Mesothelial cell of epicardium (in vitro differentiated cells): ENCODE data around the gene SYNE2. TPM values are rescaled to one million over a fixed set of nuclear protein-coding genes. Genes with fewer than 3 reads are reported as not detected.
A peak's percentile ranks its signal among the peaks of the same experiment; 100 is the strongest.
"Not testable (repeated sequence)": the region's sequence is repeated elsewhere in the genome, so short reads cannot be mapped to it uniquely, and the experiment has no call there.

Experiments used
- DNase-seq, 2 experiments: peaks; one replicate each; pipeline ENCODE4 v3.0.0; 2021; ENCODE audit warnings: low spot score in 2 of 2; ENCODE audit not compliant: unreplicated experiment in 2 of 2
- H3K27ac Mint-ChIP-seq: 2 replicates; pipeline ENCODE4 v1.8.0; 2021; ENCODE audit warnings: mixed read lengths
- H3K27me3 Mint-ChIP-seq: 2 replicates; pipeline ENCODE4 v1.8.0; 2021; ENCODE audit warnings: low read depth, mixed read lengths
- H3K36me3 Mint-ChIP-seq: 2 replicates; pipeline ENCODE4 v1.8.0; 2021; ENCODE audit warnings: mixed read lengths
- H3K4me1 Mint-ChIP-seq: 2 replicates; pipeline ENCODE4 v1.8.0; 2021; ENCODE audit warnings: mixed read lengths
- H3K4me3 Mint-ChIP-seq: 2 replicates; pipeline ENCODE4 v1.8.0; 2021; ENCODE audit warnings: mild to moderate bottlenecking, moderate library complexity, mixed read lengths
- H3K9me3 Mint-ChIP-seq: 2 replicates; pipeline ENCODE4 v1.8.0; 2021; ENCODE audit warnings: mixed read lengths
- CTCF ChIP-seq: fragments of 200-600 bp; sonication (generic); IDR thresholded peaks from one replicate; pipeline ENCODE4 v1.5.0; 2021; ENCODE audit warnings: antibody characterized with exemption; ENCODE audit not compliant: unreplicated experiment
- total RNA-seq: library from RNA; stranded (reverse); gene quantifications from 3 replicates; pipeline ENCODE4 v1.2.1, GENCODE V29; 2021

The SYNE2 gene
- total RNA-seq, 1 donor from 2014 or later, result 87.1 TPM

DNA sequence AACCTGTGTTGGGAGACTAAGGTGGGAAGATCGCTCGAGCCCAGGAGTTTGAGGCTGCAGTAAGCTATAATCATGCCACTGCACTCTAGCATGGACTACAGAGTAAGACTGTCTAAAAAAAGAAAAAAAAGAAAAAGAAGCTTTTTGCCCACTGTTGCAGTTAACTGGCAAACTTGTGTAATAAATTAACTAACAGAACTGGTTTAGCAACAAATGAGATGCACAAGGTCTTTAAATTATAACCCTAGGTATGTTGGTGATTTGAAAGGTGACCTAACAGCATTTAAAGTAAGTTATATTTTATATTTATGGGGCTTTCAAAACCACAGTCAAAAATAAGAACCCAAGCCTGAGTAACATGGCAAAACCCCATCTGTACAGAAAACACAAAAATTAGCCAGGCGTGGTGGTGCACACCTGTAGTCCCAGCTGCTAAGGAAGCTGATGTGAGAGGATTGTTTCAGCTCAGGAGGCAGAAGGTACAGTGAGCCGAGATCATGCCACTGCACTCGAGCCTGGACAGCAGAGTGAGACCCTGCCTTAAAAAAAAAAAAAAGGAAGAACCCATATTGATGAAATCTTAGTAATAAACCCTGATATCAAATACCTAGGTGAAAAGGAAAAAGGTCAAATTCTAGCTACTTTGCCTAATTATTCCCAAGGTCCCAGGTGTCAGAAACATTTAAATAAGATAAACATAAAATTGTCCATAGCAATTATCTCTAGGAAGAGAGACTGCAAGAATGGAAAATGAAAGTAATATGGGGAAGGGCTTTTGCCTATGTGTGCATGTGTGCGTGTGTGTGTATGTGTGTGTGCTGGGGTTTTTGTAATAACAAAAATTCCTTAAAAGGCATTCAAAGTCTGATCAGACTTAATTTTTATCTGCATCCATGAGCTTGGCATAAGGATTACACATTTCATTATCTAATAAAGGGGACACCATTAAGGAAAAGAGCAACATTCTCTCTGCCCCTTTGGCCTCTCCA, 15.4 kb downstream of the SYNE2 start:
- peaks cover 3% of the 10 kb centered on the region for H3K9me3 Mint-ChIP-seq
- peak overlapping the region; percentile 71 for H3K27ac Mint-ChIP-seq
- no peak for TF ChIP-seq CTCF

DNA sequence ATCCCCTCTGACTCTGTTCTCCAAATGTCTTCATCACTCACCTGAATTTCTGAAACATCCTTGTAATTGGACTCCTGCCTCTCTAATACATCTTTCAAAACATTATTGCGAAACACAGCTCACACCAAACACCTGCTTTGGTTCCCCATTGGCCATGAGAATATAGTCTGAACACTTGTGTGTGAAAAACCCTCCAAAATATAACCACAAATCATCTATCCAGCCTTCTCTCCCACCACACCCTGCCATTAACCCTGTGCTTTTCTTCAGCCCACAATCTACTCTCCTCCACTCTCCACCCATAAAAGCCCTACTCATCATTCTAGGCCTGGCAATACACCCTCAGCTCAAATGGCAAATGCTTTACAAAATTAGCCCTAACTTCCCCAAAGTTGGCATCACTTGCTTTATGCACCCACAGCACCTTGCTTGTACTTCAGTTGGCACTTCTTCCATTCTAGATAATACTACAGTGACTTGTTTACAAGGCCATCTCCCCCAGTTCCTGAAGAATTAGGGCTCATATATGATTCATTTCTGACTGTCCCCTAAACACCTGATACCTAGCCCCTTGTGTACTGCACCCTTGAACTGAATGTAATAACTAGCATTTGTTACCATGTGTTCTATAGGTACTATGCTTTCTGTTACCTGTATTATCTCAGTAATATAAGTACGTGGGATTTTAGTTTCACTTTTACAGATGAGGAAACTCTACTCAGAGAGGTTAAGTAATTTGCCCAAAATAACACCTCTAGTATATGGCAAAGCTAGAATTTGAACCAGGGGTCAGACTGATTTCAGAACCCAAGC, 17.3 kb downstream of the SYNE2 start:
- H3K4me3 Mint-ChIP-seq, H3K27me3 Mint-ChIP-seq, DNase-seq: not testable (repeated sequence)

More for the DNA sequence above, 15.4 kb downstream of the SYNE2 start:
- Mint-ChIP-seq H3K27me3 (no peaks in the 10 kb centered on the region), H3K4me3 (no peak overlapping the region), H3K36me3 (peaks cover 2% of the 10 kb centered on the region), H3K4me1 (peaks cover 43% of the 10 kb centered on the region)
- DNase-seq, result no peak

DNA sequence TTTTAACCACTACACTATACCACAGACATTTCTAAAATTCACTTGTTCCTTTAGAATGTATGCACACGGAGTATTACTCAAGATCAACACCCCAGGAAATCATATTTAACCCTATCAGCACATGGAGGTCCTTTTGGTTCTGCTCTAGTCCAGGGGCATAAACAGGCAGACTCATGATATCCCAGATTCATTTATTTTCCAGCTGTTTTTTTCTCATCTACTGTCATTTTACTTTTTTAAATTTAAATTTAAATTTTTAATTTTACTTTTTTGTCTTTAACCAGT, 17.9 kb downstream of the SYNE2 start:
- H3K27me3 Mint-ChIP-seq, H3K36me3 Mint-ChIP-seq: not testable (repeated sequence)

More for the DNA sequence above, 17.3 kb downstream of the SYNE2 start:
- H3K36me3 Mint-ChIP-seq, H3K9me3 Mint-ChIP-seq: not testable (repeated sequence)
- Mint-ChIP-seq H3K27ac (peak overlapping the region; percentile 28), H3K4me1 (peaks cover 43% of the 10 kb centered on the region)

GRCh38 chr14:63874223-63874622, 21.4 kb downstream of the SYNE2 start:
- peaks cover 39% of the 10 kb centered on the region for H3K4me1 Mint-ChIP-seq
- no peak overlapping the region for H3K4me3 Mint-ChIP-seq
- H3K27me3 Mint-ChIP-seq, result no peaks in the 10 kb centered on the region
- peaks cover 3% of the 10 kb centered on the region for H3K36me3 Mint-ChIP-seq
- peak overlapping the region; percentile 14 for H3K27ac Mint-ChIP-seq
- no peak for DNase-seq
- TF ChIP-seq CTCF, result no peak
- peaks cover 3% of the 10 kb centered on the region for H3K9me3 Mint-ChIP-seq

More for the DNA sequence above, 17.9 kb downstream of the SYNE2 start:
- not testable (repeated sequence) for DNase-seq, H3K9me3 Mint-ChIP-seq, H3K27ac Mint-ChIP-seq, H3K4me3 Mint-ChIP-seq
- peaks cover 44% of the 10 kb centered on the region for H3K4me1 Mint-ChIP-seq

GRCh38 chr14:63875311-63875710, 22.5 kb downstream of the SYNE2 start:
- H3K27me3 Mint-ChIP-seq, result no peaks in the 10 kb centered on the region
- H3K4me1 Mint-ChIP-seq, result peaks cover 32% of the 10 kb centered on the region
- peaks cover 3% of the 10 kb centered on the region for H3K9me3 Mint-ChIP-seq
- DNase-seq, result no peak
- H3K36me3 Mint-ChIP-seq, result peaks cover 8% of the 10 kb centered on the region
- H3K4me3 Mint-ChIP-seq, result no peak overlapping the region
- H3K27ac Mint-ChIP-seq, result no peak overlapping the region
- TF ChIP-seq CTCF, result no peak

DNA sequence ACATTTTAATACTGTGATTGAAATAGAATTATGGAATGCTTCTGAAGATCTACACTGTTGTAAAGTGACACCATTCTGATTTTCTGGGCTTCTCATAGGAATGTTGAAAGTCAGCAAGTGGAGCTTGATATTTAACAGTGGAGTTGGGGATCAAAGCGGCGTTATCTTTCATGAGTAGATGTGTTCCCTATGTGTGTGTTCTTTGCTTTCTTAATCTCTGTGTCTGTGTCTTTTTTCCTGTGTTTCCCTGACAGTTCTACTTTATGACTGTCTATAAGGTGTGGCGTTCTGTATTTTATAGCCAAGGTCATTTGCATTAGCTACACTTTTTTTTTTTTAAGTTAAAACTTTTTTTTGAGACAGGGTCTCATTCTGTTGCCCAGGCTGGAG, 24.7 kb downstream of the SYNE2 start:
- TF ChIP-seq CTCF, result no peak
- DNase-seq, result no peak
- Mint-ChIP-seq H3K4me1 (peaks cover 35% of the 10 kb centered on the region), H3K27me3 (no peaks in the 10 kb centered on the region), H3K9me3 (no peaks in the 10 kb centered on the region), H3K36me3 (peaks cover 5% of the 10 kb centered on the region), H3K27ac (no peak overlapping the region), H3K4me3 (no peak overlapping the region)
